ENCODE data around the gene CCDC33.

The CCDC33 gene

DNA sequence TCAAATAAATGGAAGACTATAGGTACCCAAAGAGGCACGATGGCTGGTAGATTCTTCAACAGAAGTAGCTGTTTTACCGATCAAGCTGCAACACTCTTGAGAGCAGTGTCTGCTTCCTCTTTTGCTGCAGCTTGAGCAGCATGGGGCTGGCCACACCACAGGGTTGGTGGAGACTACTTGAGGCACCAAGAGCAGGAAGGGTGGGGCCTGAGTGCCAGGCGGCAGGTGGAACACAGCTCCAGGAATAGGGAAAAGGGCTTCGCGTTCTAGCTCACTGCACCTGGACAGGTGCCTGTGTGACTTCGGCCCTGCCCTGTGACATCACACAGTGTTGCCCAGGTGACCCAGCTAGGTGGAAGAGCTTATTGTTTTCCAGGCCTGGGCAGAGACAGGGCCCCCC, at the start of gene CCDC33:
Gene CCDC33 (plus strand): TSS at position 365 of the 400 bp plus-strand sequence. CDS start 394 bp downstream, outside the sequence.
- DNase-seq = peak; percentile 5

DNA sequence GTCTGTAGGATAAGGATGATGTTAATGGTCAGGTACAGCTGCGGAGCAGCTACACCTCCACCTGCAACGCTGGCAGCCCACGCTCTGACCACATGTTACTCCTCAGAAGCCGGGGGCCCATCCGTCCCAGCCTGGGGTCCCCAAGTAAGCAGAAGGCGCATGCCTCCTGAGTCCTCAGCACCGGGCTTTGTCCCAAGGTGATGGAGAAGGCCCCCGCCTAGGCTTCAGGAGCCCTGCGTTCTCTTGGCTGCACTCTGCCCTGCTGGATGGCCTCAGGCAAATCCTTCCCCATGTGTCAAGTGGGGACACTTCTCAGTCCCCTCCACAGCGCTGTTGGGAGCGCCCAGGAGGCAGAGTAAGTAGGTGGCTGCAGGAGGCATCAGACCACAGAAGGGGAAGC, 47.9 kb upstream of the CCDC33 start:
- DNase-seq = no peak

DNA sequence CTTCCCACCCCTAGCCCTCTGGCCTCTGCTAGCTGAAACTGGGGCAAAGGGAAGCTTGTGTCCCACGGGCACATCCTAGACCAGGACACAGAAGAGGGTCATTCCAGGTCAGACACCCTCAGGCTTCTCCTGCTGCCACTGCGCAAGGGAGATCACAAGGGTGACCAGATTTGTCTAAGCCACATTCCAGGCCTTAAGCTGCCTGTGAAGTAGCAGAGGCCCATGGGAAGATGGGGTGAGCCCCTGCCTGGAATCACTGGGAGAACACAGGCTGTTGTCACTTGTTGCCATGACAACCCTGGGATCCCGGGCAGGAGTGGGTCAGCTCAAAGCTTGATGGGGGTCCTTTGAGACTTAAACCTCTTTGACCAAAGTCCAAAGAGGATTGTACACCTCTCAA, 44.3 kb upstream of the CCDC33 start:
- DNase-seq = no peak

DNA sequence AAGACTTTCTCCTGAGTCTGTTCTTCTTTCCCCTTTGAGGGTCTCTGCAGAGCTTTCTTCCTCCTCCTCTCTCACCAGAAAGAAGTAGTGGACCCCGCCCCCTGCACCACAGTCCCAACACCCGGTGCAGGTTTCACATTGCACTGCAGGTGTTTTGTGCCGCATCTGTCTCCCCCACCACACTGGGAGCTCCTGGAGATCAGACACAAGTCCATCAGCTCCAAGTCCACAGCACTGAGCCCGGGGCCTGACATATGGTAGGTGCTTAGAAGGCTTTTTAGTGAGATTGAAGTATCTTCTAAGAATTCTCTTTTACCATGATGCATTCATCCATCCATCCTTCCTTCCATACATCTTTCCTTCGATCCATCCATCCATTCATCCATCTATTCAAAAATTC, 43.4 kb upstream of the CCDC33 start:
- no peak for DNase-seq

DNA sequence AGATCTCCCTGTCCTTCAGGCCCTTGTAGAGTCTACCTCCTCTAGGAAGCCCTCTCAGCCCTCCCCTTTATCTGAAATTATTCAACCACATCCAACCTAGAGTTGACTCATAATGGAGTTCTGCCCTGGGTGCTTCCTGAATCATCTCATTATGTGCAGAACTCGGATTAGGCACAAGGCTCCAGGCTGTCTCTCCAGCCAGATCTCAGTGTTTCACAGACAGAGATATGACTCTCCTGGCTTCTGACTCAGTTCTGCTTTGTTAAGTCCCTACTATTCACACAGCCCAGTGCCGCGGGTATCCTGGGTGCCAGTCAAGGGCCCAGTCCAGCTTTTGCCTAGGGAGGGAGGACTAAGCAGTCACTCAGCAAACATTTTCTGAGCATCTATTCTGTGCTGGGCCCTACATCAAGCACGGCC, 42.8 kb upstream of the CCDC33 start:
- DNase-seq = no peak

DNA sequence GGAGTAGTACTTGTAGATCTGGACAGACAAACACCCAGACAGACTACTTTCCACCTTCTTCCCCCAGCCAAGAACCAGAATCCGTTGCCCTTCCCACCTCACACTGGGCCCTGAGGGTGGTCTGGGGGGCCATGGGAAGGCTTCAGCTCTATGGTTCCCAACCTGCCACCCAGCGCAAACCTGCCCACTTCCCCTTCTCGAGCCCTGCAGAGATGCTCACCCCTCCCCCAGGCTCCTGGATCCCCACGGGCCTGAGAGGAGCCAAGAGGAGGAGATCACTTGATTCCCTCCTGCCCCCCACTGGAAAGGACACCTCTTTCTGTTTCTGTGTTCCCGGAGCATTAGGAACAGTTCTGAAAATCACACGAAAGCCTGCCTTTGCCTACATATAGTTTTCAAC, 42.2 kb upstream of the CCDC33 start:
- no peak for DNase-seq

DNA sequence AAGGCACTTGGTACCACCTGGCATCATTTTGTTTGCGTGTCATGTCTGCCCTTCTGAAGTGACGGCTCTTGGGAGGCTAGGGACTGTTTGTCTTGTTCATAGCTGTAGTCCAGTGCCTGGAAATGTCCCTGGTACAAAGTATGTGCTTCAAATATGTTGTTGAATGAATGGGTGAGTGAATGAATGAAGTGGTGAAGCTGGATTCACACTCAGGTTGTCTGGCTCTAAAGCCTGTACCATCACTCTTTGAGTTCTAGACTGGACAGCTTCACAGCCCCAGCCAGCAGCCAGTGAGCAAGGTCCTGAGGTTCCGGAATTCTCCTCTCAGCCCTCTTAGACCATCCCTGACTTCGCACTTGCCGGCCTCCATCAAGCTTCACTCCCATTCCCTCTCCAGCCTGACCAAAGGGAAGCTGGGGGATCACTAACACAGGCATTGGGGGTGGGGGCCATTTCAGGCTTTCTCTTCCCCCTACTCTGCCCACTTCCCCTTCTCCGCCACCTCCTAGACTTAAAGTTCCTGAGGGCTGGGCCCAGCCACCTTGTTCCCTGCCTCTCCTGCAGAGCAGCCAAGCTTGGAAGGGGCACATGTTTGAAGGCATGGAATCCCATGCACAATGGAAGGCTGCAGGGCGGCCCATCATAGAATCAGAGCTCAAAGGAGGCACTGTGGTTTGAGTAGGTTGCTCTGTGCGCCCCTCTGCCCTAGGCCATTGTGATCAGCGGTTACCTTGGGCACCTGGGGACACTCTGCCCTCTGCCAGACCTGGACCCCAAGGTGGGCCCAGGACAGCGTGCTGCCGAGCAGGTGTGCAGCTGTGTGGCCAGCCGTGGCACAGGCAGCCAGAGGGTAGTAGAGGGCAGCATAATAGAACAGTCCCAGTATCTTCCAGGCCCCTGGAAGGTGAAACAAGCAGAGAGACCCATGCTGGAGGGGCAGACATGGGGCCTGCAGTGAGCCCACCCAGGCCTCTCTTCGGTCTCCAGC, 41.3 kb upstream of the CCDC33 start:
- no peak for DNase-seq

DNA sequence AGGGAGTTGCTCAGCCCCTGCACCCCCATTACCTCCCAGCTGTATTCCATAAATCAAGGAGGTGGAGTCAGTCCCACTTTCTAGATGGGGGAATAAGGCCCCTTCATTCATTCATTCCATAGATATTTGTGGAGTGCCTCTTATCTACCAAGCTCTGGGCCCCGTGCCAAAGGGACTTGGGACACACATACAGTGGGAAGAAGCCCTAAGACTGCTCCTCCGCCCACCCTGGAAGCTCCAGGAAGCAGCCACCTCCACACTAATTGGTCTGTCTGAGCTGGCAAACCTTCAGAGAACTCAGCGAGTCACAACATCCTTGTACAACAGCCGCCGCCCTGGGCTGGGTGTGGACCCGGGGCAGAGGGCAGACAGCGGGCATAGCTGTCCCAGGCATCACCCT, 40.0 kb upstream of the CCDC33 start:
- DNase-seq = no peak

DNA sequence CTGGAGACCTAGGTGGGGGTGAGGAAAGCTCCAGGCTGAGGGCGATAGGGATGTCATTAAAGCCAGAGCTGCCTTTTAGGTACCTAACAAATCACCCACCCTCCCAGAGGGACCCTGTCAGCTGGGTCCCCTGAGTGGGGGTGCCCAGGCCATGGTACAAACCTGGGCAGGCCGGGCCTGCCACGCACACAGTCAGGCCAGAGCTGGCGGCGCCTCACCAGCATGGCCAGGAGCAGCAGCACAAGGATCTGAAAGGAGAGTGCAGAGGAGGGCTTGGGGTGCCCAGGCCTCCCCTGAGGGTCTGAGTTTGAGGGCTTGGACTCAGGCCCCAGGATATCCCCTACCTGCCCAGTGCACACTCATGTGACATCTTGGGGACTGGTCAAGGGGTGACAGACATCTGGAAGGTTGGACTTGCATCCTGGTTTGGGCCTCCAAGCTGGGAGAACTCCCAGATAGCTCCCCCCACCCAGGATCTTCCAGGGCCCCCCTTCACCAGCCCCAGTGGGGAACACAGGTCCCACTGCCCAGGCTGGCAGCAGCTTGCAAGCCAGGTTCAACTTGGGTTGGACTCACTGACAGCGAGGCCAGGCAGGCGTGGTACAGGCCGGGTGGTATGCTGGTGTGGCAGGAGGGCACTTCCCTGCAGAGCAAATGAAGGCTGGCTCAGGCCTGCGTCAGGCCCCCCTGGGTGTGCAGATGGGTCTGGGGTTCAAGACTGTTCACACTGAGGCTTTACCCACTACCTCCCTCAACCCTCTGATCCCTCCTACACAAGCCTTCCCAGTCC, 38.8 kb upstream of the CCDC33 start:
- DNase-seq = no peak

DNA sequence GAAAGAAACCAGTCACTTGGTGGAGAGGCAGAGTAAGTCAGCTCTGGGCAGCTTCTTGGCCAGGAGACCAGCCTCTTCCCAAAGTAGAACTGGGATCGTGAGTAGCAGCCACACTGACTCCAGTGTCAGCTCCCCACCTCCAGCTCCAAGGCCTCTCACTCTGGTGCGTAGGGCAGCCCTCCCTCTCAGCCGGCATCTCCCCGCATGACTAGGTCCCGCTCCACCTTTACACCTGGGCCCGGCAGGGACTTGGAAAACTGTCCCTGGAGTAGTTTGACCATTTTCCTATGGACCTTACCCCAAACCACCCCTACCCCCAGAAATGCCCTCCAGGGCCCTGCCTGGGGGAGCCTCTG, 36.9 kb upstream of the CCDC33 start:
- no peak for DNase-seq

DNA sequence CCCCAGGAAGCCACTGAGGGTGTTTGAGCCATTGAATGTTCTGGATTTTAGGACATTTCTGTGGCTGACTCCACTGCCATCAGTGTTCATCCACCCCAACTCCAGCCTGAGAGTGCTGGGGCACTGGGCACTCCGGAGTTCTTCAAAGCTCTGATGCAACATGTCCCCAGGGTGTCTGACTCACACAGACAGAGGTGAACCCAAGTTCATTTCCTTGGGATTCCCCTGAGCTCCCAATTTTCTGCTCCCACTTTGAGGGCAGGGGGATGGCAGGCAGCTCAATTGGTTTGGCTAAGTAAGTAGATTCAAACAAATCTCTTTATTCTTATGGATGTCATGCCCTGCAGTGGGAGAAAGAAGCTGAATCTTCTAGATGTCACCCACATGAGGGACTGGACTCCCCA, 35.7 kb upstream of the CCDC33 start:
- no peak for DNase-seq

DNA sequence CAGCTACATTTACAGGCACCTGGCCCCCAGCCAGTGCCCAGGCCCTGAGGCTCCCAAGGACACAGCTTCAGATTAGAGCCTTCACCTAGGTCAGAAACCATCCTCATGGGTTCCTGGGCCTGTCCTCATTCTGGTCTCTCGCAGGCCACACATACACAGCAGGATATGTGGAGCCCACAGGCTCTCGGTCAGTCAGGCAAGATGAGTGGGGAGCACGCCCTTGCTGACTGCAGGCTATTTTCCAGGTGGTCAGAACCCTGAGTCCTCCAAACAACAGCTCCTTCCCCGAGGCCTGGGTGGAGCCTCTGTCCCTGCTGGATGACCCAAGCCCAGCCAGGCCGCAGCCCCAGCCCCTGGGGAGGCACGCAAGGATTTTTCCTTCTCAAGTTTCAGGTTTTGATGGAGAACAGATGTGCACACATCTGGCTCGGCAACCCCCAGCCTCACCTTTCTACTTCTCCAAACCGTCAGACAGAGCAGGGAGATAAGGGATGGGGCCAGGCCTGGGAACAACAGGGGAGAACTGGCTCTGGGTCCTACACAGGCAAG, 35.2 kb upstream of the CCDC33 start:
- DNase-seq = no peak

DNA sequence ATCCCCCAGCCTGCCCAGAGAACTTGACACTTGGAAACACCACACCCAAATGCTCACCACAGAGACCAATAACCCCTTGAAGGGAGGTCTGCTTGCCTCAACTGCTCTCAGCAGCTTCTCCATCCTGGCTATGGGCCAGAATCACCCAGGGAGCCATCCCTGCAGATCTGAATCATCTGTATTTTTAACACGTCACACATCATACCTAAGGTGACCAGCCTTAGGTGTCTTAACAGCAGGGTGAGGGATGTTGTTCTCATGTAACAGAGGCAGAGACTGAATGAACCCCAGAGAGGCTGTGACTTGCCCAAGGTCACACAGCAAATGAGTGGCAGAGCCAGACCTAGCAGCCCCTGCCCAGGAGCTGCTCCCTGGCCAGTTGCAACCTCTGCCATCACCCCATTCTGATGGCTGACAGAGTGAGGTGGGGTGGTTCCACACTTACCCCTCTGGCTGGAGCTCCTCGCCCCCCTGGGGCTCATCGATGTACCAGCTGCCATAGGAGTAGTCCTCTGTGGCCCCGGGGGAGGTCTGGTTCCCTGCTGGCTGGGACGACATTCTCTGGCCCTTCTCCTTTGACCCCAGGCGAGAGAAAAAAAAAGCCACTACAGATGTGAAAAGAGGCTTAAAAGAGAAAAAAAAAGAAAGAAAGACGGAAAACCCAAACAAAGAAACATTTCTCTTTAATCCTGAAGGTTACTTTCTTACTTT, 34.3 kb upstream of the CCDC33 start:
- DNase-seq = no peak

DNA sequence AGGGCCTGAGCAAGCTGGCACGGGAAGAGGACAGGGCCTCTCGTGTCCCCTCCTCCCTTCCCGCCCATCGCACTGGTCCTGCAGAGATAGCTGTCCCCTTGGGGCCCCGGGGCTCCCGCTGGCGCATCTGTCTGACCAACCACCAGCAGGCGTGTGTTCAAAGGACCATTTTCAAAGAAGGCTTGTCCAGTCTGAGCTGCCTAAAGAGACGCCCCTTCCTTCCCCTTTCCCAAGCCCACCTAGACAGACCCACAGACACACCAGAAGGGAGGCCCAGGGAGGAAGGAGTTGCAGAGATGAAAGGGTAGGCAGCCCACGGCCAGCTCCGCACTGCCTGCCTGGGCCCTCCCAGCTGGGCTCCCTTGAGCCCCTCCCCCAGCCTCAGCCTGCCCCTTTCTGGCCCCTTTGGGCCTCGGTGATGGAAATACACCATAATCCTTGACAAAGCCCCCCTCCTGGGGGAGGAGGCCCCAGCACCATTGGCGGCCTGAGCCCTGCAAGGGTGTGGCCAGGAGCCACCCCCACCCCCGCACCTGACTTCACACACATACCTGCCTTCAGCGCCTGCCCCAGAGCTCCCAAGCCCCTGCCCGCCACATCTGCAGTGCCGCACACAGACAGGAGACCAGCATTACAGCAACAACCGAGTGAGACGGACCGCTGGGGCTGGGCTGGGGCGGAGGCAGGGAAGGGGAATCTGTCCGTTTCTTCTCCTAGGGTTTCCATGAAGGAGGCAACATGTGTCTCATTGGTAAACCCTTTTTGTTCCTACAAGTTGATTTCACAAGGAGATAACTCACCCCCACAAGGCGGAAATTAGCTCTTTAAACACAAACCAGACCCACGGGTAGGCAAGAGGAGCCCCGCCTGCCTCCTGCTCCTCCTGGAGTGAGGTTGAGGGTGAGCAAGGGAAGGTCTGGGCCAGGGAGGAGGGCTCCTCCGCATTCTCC, 33.4 kb upstream of the CCDC33 start, which contains the start of gene STRA6:
Gene STRA6 (minus strand): TSS at position 336 of the 950 bp plus-strand sequence. CDS start 520 bp downstream, outside the sequence.
- no peak for DNase-seq

DNA sequence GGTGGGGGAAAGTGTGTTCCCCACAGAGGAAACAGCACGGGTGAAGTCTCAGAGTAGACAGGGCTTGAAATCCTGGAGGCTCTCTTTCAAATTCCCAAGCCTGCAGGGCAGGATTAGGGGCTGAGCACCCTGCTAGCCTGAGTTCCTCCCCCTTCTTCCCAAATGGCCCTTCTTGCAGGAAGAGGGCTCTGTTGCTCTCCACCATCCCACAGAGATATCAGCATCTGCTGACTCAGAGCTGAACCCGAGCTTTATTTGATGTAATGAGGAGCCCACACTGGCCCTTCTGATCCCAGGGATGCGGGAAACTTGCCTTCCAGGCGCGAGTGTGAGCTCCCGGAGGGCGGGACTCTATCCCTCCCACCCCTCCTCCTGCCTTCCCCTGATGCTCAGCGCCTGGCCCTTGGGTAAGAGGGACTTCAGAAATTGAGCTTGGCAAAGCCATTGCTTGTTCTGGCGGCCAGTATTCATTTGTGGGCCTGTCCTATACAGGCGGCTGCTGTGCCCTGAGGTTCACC, 32.2 kb upstream of the CCDC33 start:
- no peak for DNase-seq

DNA sequence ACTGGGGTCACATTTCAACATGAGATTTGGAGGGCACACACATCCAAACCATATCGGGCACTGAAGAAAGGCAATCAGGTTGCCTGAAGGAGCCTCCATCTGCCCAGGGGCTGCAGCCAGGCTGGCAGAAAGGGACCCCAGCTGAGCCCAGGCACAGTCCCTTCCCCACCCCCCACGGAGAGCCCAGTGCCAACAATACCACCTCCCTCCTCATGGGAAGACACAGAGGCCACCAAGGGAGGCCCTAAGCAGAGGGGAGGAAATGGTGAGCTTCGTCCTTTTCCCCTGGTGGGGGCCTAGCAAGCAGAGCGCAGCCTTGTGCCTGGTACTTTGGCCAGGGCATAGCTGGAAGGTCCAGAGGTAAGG, 30.6 kb upstream of the CCDC33 start:
- no peak for DNase-seq

DNA sequence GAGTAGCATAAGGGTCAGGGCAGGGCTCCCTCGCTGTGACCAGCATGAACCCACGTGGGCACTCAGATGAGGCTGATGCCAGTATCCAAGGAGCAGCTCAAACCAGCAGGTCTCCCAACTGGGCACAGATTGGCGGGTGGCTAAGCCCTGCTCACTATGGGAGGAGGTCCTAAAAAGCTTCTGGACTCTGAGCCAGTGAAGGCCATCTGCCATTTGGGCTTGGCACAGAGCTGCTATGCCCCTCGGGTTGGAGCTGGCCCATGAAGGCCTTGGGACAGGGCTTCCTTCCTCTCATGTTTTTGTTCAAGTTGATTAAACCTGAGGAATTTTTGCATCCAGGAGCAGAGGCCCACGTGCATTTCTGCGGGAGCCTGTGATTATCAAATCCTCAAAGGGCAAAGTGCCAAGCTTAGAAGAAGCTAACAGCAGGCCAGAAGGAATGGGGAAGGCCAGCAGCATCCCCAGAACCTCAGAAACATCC, 29.3 kb upstream of the CCDC33 start:
- no peak for DNase-seq

DNA sequence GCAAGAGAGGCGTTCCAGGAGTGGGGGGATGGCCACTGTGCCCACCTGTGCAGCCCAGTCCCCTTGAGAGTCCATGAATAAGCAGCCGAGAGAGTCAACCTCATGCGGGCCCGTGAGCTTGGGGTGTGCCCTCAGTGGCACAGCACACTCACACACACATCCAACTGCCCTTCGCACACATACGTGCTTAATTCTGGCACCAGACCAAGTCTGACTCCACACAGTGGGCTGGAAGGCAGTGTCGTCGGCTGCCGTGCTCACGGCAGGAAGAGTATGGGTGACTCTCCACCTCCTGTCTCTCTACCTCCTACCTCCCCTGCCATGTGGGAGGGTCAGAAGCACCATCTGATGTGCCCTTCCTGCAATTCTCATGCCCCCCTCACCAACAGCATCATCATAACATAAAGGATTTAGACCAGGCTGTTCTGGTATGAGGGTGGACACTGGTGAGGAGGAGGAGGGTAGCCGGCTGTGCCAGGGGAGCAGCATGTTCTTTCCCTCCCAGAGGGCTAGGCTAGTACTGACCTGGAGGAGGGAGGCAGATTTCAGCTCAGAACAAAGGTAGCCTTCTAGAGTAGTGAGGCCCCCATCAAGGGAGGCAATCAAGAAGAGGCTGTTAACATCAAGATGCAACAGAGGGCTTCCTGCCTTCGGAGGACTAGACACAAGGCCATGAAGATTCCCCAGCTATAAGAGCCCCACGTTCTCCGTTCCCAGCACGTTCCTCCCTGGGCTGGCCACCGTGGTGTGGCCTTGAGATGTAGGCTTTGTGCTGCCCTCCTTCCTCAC, 28.3 kb upstream of the CCDC33 start:
- no peak for DNase-seq

DNA sequence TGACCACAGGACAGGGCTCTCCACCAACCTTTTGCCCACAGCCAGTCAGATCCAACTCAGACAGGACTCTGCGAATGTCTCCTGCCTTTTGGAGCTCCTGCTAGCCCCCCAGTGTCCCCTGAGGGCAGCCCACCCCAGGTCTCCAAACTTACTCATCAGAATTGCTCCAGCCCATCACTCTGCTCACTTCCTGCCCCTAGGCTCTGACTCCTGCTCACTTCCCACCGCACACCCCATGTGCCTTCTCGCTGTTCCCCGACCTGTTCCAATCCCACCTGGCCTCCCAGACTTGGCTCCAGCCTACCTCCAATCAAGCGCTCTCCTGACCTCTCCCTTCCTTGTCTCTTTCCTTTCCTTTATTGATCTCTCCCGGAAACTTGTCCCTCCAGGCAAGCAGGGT, 27.6 kb upstream of the CCDC33 start:
- DNase-seq = no peak

DNA sequence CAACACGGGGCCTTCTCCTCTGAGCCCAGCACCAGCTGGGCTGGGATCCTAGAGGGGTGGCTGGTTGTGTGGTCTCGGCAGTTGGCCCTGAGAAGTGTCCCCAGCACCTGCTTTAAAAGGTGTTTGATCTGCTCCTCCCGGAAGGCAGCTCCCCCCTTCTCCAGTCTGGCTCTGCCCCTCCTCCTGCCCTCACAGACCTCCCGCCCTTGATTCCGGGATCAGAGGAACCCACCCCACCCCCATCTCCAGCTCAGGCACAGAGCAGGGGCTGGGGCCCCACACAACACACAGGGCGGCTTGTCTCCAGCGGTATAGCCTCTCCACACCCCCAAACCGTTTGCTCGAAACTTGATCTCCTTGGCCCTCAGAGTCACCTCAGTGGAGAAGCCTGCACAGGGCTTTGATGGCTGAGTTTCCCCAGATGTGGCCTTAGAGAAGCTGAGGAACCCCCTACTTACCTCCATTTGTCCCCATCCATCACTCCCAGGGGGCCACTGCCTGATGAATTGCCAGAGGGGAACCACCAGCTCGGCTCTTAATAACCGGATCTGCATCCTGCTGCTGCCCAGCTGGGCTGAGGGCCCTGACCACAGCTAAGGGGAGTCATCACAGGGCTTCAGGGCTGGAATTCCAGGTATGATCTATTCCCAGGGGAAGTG, 27.1 kb upstream of the CCDC33 start:
- no peak for DNase-seq
